NK-92 treated with Interleukin-12 subunit alpha and Interleukin-12 subunit beta, amount 100 ng/mL, for 24 hours (cell line): Measurements from ENCODE around the gene USP30.

ENCODE experiments used
- DNase-seq: peaks from one replicate; lab custom pipeline; 2025; lab: John Stamatoyannopoulos, UW

The USP30 gene

DNA sequence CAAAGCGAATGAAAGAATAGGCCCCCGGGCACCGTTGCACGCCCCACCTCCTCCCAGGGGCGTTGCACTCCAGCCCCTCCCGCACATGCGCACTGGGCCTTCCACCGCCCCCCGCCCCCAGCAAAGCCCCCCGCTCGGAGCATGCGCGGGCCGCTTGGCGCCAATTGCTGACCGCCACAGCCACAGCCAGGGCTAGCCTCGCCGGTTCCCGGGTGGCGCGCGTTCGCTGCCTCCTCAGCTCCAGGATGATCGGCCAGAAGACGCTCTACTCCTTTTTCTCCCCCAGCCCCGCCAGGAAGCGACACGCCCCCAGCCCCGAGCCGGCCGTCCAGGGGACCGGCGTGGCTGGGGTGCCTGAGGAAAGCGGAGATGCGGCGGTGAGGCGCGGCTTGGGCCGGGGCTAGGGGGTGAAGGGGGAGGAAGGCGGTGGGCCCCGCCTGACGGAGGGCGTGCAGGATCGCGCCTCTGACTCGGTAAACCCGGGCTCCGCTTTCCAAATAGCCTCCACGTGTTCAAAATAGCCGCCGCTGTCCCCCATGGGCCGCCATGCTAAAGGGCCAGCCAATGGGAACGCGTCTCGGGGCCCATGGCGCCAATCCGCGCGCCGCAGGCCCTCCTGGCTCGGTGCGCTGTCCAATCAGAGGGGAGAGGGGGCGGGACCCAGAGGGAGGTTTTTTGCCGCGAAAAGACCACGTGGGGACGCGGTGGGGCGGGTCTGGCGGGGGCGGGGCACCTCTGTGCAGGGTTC, 45.2 kb downstream of the USP30 start, which contains the start of gene UNG:
Gene UNG, plus strand, starts transcription at position 163 of the 748 bp plus-strand sequence. Its CDS starts 83 bp downstream, at position 246.
- peak; percentile 88 for DNase-seq

DNA sequence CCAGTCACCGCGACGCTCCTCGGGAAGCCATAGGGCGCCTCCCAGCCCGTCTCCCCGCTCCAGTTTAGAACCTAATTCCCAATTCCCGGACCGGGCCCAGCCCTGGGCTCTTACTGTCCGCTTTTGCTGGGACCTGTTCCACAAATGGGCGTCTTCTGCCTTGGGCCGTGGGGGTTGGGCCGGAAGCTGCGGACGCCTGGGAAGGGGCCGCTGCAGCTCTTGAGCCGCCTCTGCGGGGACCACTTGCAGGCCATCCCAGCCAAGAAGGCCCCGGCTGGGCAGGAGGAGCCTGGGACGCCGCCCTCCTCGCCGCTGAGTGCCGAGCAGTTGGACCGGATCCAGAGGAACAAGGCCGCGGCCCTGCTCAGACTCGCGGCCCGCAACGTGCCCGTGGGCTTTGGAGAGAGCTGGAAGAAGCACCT, 45.8 kb downstream of the USP30 start:
- no peak for DNase-seq

DNA sequence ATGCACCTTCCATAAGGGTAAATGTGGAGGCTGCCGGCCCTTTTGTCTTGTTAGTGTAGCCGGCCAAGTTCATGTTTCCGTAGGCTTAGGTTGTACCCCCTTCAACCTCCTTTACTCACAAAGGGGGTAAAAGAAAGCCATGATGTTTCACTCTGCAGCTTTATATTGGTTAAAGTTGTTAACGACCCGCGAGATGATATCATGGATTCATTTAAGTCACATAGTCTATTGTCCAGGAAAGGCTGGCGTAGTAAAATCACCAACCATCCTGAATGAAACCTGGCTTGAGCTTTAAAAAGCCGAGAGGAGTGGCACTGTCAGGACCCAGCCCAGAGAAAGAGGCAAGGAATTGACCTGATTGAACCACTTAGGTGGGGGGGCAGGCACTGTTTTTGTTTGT, 46.3 kb downstream of the USP30 start:
- DNase-seq: no peak

DNA sequence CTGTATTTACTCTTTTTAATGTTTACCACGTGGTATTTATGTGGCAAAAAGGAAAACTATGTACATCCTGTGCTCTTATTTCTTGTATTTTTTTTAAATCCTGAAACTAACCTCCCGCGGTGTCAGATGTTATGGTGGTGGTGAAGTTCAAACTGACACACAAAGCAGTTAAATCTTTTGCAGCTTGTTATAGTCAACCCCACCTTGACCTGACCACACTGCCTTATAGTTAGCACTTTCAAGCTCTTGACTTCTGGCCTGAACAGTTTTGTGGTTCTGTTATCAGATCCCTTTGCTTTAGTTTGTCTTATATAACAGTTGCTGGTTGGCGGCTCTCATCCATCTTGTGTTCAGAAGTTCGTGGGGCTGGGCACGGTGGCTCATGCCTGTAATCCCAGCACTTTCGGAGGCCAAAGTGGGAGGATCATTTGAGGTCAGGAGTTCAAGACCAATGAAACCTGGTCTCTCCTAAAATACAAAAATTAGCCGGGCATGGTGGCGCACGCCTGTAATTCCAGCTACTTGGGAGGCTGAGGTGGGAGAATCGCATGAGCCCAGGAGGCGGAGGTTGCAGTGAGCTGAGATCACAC, 47.1 kb downstream of the USP30 start:
- DNase-seq: no peak

DNA sequence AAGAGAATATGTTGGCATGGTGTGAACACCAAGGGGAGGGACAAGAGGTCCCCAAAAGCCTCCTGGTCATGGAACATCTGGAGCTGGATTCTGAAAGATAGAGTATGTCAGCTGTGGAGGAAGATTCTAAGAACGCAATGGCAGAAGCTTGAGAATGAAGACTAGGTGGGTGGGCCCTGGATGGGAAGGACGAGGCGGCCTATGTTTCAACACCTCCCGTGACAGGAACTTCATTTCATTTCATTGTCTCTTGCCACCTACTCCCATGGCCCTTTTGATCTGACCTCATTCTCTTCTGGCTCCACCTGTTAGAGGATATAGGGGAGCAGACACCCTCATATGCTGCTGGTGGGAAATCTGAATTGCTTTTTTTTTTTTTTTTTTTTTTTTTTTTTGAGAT, 48.4 kb downstream of the USP30 start:
- DNase-seq: no peak

DNA sequence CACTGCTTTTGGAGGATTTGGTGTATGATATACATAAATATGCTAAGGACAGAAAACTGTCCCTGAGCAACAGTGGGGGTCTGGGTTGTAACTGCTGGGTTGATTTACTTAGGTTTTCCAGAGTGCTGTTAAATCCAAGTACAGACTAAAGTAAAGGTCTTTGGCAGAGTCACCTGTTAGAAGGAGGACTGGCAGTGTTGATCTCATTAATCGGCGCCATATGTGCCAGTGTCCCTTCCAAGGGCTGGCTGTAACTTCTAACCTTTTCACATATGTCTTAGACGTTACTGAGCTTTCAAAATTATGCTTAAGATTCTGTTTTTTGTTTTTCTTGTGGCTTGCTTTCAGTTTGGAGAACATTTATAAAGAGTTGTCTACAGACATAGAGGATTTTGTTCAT, 50.1 kb downstream of the USP30 start:
- no peak for DNase-seq

DNA sequence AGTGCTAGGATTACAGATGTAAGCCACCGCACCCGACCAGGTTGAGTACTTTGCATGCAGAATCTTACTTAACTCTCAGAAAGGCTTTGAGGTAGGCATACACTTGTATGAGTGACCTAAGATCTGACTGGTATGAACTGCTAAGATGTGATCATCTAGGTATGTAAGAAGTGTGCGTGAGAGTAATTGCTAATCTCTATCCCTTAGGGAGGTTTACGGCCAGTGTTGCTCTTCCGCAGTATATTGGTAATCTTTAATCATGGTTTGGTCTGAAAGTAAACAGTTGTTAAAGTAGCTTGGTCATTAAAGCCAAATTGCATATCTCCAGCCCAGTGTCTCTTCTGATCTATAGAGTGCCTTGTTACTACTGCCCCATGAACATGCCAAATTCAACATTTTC, 52.8 kb downstream of the USP30 start:
- no peak for DNase-seq

DNA sequence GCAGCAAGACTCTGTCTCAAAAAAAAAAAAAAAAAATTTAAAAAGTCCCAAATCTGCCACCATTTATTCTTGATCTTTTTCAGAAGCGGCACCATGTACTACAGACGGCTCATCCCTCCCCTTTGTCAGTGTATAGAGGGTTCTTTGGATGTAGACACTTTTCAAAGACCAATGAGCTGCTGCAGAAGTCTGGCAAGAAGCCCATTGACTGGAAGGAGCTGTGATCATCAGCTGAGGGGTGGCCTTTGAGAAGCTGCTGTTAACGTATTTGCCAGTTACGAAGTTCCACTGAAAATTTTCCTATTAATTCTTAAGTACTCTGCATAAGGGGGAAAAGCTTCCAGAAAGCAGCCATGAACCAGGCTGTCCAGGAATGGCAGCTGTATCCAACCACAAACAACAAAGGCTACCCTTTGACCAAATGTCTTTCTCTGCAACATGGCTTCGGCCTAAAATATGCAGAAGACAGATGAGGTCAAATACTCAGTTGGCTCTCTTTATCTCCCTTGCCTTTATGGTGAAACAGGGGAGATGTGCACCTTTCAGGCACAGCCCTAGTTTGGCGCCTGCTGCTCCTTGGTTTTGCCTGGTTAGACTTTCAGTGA, 57.5 kb downstream of the USP30 start:
- no peak for DNase-seq

DNA sequence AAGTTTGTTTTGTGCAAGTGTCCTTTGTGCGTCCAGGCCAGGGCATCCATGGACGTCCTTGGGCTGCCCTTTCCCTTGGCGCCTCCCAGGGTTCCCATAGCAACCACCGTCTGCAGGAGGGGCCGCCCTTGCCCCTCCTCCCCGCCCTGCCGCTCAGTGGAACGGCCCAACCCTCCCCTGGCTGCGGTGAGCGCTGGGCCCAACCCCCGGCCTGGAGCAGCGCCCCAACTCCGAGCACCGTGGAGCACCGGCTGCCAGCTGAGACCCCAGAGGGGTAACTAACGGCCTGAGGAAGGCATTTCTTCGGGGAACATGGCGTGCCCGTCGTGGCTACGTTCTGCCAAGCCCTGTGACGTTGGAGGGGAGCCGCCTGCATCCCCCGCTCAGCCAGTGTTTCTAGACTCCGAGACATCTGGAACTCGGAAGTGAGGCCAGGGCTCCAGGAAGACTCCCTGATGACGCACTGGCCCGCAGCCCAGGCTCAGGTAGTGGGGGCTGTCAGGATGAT, 58.7 kb downstream of the USP30 start:
- DNase-seq: no peak

DNA sequence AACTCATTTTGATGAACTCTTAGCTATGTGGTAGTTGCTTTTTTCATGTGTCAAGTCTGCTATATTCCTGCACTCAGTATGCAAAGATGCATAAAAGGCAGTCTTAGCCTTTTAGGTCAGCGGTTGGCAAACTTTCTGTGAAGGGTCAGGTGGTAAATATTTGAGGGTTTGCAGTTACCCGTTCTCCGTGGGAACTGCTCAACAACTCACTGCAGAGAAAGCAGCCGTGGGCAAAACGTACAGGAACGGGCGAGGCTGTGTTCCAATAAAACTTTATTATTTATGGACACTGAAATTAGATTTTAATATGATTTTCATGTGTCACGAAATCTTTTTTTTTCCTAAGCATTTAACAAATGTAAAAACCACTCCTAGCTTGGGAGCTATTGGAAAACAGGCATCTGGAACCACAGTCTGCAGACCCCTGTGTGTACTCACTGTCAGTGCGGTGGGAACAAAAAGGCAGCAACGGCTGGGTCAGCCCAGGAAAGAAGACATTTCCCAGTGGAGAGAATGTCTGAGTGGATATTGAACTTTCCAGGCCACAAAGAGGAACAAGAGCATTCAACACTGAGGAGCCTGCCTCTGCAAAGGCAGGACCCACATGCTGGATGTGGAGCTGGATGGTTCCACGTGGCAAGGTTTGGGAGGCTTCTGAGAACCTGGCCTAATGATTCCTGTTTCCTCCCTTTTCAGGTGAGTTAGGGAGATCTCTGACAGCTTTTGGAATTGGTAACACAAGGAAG, 60.5 kb downstream of the USP30 start:
- DNase-seq: no peak

DNA sequence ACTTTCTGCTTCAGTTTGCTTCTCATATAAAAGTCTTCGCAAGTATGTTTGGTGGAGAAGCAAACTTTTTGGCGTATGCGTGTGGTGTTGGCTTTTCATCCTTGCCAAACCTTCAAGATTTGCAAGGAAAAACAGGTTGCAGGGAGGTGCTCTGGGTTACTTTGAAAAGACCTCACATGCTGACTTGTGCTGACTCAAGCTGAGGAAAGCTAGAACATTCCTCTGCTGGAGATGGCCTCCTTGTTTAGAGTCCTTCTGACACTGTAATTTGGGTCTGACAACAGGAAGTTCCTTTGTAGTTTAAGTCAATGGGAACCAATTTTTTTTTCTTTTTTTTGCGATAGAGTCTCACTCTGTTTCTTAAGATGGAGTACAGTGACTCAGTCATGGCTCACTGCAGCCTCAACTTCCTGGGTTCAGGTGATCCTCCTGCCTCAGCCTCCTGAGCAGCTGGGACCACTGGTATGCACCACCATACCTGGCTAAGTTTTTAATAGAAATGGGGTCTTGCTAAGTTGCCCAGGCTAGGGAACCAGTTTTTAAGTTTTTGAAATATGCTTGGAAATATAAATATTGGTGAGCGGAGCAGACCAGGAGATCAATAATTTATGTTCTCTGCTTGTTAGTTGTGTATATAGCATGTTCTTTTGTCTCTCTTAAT, 61.4 kb downstream of the USP30 start:
- DNase-seq: no peak

DNA sequence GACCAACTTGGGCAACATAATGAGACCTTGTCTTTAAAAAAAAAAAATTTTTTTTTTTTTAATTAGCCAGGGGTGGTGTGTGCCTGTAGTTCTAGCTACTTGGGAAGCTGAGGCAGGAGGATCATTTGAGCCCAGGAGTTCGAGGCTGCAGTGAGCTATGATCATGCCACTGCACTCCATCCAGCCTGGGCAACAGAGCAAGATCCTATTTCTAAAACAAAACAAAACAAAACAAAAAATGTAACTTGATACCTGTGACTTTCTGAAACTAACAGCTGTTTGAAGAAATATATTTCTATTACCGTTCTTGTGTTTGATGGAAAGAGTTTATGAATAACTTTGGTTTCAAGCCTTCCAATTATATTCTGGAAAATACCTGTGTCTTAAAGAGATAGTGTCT, 62.3 kb downstream of the USP30 start:
- no peak for DNase-seq

DNA sequence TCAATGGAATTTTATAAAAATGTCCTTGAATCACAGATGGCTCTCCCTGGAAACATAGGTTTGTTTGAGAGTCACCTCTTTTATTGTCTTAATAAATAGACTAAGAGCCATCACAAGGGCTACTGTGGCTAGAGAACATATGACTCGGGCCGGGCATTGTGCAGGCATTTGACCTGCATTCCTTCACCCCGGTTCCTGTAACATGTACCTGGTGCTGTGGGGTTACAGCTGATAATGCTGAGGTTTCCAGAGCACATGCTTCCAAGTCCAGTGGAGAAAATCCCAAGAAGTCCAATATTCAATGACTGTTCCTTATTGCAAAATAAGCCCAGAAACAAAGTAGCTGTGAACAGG, 63.0 kb downstream of the USP30 start:
- no peak for DNase-seq

DNA sequence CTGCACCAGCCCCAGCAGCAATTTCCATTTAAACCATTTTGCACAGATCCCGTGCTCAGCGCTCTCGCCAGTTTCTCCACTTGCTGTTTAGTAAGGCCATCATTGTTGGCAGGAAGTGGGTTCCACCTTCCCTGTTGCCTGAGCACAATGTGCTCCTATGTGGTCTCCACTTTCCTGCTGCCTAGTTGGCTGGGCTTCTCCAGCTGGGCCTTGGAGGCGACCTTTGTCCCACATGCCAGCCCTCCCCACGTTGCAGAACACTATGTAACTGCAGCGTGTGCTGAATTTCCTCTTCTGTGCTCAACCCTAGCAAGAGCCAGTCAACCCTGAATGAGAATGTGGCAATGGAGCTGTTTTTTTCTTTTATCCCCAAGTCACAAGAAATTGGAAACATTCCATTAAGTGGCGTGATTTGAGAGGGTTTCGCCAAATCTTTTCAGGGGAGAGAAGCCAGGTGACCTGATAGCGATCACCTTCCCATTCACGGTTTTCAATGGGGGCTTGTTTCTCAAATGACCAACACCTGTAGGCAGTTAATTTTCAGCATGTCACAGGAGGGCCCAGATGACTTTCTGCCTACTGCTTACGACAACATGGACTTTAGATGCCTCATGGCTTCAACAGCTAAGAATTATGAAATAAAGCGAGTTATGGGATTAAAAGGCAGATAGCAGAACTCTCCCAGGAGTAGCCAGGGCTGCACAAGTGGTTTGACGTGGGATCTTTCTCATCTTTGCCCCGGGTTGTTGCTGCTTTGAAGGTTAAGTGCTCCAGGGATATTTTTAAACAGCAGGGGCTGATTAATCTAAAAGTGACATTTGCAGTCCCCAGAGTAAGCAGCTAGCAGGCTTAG, 63.6 kb downstream of the USP30 start, which contains the start of gene ACACB:
Gene ACACB, plus strand, starts transcription at position 830 of the 853 bp plus-strand sequence. CDS start 22,819 bp downstream, outside the sequence.
- no peak for DNase-seq

DNA sequence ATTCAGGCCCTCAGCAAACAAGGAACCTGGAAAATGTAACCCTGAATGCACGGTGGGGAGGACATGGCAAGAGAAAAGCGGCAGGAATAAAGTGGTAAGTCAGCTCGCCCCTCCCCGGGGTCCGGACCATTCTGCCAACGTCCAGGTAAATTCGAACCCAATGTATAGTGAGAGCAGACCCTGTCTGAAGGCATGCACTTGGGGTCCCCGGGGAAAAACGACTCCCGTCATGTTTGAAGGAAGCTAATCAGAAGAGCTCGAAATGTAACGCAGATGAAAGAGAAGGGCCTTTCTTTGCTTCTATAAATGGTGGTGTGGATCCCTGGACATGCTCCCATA, 64.2 kb downstream of the USP30 start:
- no peak for DNase-seq

DNA sequence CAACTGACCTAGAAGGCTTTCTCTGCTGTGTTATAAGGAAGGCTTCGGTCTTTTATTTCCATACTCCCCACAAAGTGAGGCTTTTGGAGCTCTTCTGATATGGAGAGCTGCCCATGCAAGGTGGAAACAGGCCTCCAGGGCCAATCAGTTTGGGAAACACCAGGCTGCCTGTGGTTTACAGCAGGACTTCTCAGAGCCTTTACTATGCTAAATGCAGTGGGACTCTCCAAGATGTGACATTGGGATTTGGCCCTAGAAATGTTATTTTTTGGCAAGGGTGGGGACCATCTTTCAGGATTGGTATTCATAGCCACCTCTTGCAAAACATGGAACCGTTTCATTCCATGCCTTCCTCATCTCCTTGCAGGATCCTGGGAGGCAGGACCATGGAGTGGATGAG, 67.7 kb downstream of the USP30 start:
- no peak for DNase-seq

DNA sequence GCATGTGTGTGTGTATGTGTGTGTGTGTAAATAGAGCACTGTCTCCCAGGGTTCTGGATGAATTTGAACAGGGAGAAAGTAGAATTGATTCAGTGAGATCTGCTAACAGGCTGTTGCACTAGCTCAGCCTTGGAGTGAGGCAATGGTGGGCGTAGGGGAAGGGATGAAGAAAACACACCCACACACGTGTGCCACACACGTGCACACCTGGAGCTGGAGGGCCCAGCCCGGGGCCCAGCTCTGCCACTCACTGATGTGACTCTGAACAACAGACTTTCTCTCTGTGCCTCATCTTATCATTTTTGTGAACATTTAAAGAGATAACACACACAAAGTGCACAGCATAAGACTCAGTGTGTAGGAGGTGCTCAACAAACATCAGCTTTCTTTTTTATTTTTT, 68.2 kb downstream of the USP30 start:
- no peak for DNase-seq

DNA sequence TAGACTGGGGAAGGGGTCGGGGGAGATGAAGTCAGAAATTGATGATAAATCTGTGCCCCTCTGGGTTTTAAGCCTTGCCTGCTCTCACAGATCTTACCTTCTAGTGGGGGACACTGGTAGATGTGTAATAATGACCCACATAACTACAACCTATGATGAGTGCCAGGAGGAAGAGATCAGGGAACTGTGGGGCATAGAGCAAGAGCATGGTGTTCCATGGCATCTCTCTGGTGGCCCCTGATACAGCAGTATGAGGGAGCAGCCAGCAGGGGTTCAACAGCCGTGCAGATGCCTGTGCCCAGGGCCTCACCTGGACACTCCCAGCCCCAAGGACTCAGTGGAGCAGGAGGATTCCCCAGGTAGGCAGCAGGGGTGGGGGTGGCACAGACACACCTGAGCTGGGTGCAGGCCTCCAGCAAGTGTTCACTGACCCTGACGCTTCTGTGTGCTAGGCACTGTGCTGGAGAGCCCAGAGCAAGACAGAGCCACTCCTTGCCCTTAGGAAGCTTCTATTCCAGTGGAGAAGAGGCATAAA, 69.0 kb downstream of the USP30 start:
- no peak for DNase-seq

DNA sequence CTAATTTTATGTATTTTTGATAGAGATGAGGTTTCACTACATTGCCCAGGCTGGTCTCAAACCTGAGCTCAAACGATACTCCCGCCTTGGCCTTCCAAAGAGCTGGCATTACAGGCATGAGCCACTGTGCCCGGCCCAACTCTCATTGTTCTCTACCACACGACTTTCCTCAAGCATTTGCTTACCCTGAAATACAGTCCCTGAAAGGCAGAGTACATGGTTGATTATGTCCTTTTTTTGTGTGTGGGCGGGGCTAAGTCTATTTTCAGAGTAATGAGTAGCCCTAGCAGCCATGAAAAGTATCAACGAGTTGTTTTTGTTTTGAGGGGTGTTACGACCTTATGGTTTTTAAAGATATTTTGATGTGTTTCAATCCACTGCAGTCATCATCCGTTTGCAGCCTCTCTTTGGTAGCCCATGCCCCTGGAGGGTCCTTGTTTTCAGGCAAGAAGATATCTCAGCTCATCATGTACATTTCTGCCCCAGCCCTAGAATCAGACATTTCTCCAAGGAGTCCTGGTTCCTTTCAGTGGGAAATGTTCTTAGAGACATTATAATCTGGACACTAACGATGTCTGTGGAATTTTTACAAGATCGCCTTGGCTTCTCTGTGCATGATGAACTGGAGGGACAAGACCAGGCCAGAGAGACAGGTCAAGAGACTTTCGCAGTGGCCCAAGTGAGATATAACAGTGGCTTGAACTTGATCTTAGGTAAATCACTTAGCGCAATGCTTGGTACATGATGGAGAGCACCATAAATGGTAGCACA, 72.7 kb downstream of the USP30 start:
- DNase-seq: no peak

DNA sequence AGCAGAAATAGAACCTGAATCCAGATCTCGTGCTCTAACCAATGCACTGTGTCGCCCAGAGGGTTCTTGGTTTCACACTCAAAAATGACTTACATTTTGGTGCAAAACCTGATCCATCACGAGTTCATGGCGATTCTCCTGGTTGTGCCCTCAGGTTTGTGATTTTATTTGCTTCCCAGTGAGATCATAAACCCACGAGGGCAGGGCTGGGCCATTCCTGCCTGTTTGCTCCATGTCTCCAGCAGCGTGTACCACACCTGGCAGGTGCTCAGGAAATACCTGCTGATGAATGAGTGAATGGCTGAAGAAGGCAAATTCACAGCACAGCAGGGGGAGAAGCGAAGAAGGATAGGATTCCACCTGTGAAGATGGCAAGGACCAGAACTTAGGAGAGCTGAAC, 73.4 kb downstream of the USP30 start:
- DNase-seq: no peak
